Body of pancreas (tissue), 4 donors: ENCODE data around the gene SLC22A15. TPM values are rescaled to one million over a fixed set of nuclear protein-coding genes. Genes with fewer than 3 reads are reported as not detected.

ENCODE experiments used
- ATAC-seq: fragments of 150-250 bp; one replicate; pipeline ENCODE4 v1.9.1; 2016
- DNase-seq, 4 donors: peaks; one replicate each; pipeline ENCODE4 v3.0.0-alpha.2; 2019
- H3K27ac ChIP-seq, 4 donors: fragments of 200-600 bp; sonication (generic); 1 replicate in 3 of 4; 2 replicates in 1 of 4; pipeline versions ENCODE4 v1.5.1 to v1.6.1; 2016 to 2019; ENCODE audit warnings: mild to moderate bottlenecking in 1 of 4, mixed read lengths in 1 of 4, moderate library complexity in 1 of 4
- H3K27me3 ChIP-seq, 2 donors: fragments of 200-600 bp; sonication (generic); one replicate each; pipeline ENCODE4 v1.6.0; 2016; ENCODE audit warnings: mild to moderate bottlenecking in 1 of 2
- H3K36me3 ChIP-seq, 2 donors: fragments of 200-600 bp; sonication (generic); replicated peaks in 1 of 2; 2 replicates each; pipeline ENCODE4 v1.5.1; 2016; ENCODE audit warnings: low read depth in 2 of 2; ENCODE audit not compliant: insufficient read depth in 1 of 2
- H3K4me1 ChIP-seq: fragments of 200-600 bp; sonication (generic); one replicate; pipeline ENCODE4 v1.6.0; 2016
- H3K4me3 ChIP-seq, 2 donors: fragments of 200-600 bp; sonication (generic); 1 replicate in 1 of 2; 2 replicates in 1 of 2; pipeline ENCODE4 v1.5.1; 2016 to 2019
- H3K9me3 ChIP-seq, 3 donors: fragments of 200-600 bp; sonication (generic); 1 replicate in 2 of 3; 2 replicates in 1 of 3; pipeline ENCODE4 v1.5.1; 2016
- CTCF ChIP-seq, 7 experiments: fragments of 450-650 bp in 4 of 7; fragments of 200-600 bp in 3 of 7; sonication (generic) in 3 of 7; IDR thresholded peaks; one replicate each; pipeline ENCODE4 v1.5.1; 2016 to 2019; ENCODE audit warnings: antibody characterized with exemption in 7 of 7
- POLR2A ChIP-seq, 3 donors: fragments of 450-650 bp; IDR thresholded peaks; one replicate each; pipeline ENCODE4 v1.6.1; 2016; ENCODE audit warnings: antibody characterized with exemption in 3 of 3, mild to moderate bottlenecking in 2 of 3
- WGBS, 2 donors: methylation state at CpG; one replicate each; pipeline ENCODE4 v1.1.5; 2017; 5-methylcytosine and 5-hydroxymethylcytosine counted together
- intact Hi-C: fragments of 100-400 bp; cut with DNase I; formaldehyde crosslinking; loops from one replicate; pipeline ENCODE4 v1.15.1; 2023
- total RNA-seq, 2 donors: library from RNA; depleted of rRNA; stranded (reverse); fragments of >200 nt; gene quantifications; one replicate each; pipeline ENCODE4 v1.1.0, GENCODE V29; 2016

SLC22A15 gene
- total RNA-seq, 2 donors from 2014 or later = 7.9 to 8.8 TPM

- H3K4me3 ChIP-seq = no peak overlapping the region
- H3K4me1 ChIP-seq = no peaks in the 10 kb centered on the region
- no peaks in the 10 kb centered on the region for H3K36me3 ChIP-seq
- DNase-seq = no peak
- ATAC-seq = no peak
- intact Hi-C loops = no loop called here
- H3K27me3 ChIP-seq = no peaks in the 10 kb centered on the region
- TF ChIP-seq POLR2A (IDR thresholded peaks at IDR 0.05) (no peak), CTCF (IDR thresholded peaks at IDR 0.05) (no peak)
- no peaks in the 10 kb centered on the region for H3K9me3 ChIP-seq
- whole genome bisulfite sequencing, 2 donors = 81 to 90% methylated on average over 1 of the region's 1 CpG
- no peak overlapping the region for H3K27ac ChIP-seq
Observed at GRCh38 chr1:116062201-116062600, 85.9 kb downstream of the SLC22A15 start.

- intact Hi-C loops = no loop called here
- no peak for ATAC-seq
- no peak overlapping the region for H3K27ac ChIP-seq
Observed at GRCh38 chr1:116064616-116065015, 88.3 kb downstream of the SLC22A15 start.

GRCh38 chr1:116066868-116067565 lies 90.7 kb downstream of the SLC22A15 start:
- no peak for TF ChIP-seq CTCF (IDR thresholded peaks at IDR 0.05)
- TF ChIP-seq POLR2A (IDR thresholded peaks at IDR 0.05) = no peak
- intact Hi-C loops = no loop called here
- H3K27ac ChIP-seq = no peak overlapping the region
- 85% methylated on average over 2 of the region's 2 CpGs for WGBS, 2 donors
- ATAC-seq = no peak
- peaks cover 0 to 3% of the 10 kb centered on the region in 2 donors for H3K36me3 ChIP-seq
- no peaks in the 10 kb centered on the region for H3K9me3 ChIP-seq
- no peaks in the 10 kb centered on the region for H3K4me1 ChIP-seq
- no peaks in the 10 kb centered on the region for H3K27me3 ChIP-seq
- no peak overlapping the region for H3K4me3 ChIP-seq
- no peak for DNase-seq

More at GRCh38 chr1:116064616-116065015, 88.3 kb downstream of the SLC22A15 start:
- Histone ChIP-seq H3K27me3 (no peaks in the 10 kb centered on the region), H3K4me1 (no peaks in the 10 kb centered on the region), H3K9me3 (no peaks in the 10 kb centered on the region), H3K4me3 (no peak overlapping the region), H3K36me3 (peaks cover 0 to 1% of the 10 kb centered on the region in 2 donors)
- TF ChIP-seq CTCF (IDR thresholded peaks at IDR 0.05) (no peak), POLR2A (IDR thresholded peaks at IDR 0.05) (no peak)
- no peak for DNase-seq
- WGBS, 2 donors = 83 to 85% methylated on average over 2 of the region's 2 CpGs

- Histone ChIP-seq H3K4me1 (no peaks in the 10 kb centered on the region), H3K27ac (no peak overlapping the region), H3K27me3 (no peaks in the 10 kb centered on the region), H3K9me3 (no peaks in the 10 kb centered on the region), H3K36me3 (peaks cover 0 to 3% of the 10 kb centered on the region in 2 donors), H3K4me3 (no peak overlapping the region)
- WGBS, 2 donors = 90 to 92% methylated on average over 2 of the region's 2 CpGs
- ATAC-seq = peak; percentile 35
- intact Hi-C loops = no loop called here
- peak in 1 of 4 donors; percentile 14 for DNase-seq
- TF ChIP-seq CTCF (IDR thresholded peaks at IDR 0.05) = no peak
- TF ChIP-seq POLR2A (IDR thresholded peaks at IDR 0.05) = no peak
Observed at GRCh38 chr1:116067566-116067890, 91.2 kb downstream of the SLC22A15 start.

DNA sequence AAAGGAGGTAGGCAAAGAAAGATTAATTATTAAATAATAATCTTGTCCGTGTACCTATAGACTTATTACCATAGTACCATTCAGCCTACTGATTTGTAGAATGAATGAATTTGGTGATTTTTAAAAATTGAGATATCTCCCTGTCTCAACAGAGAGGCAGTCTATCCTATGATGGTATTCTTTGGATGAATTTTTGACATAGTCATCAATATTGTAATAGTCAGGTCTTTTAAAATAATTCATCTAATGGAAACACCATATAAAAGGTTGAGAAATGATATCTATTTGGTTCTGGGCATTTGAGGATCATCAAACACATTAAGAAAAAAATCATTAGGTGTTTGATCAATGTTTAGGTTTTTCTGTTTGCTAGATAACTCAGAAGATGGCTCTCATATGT lies 99.3 kb downstream of the SLC22A15 start:
- ATAC-seq (no peak), DNase-seq (no peak)
- WGBS, 2 donors = 0% methylated on average over 1 of the region's 1 CpG
- TF ChIP-seq POLR2A (IDR thresholded peaks at IDR 0.05) (no peak), CTCF (IDR thresholded peaks at IDR 0.05) (no peak)
- no peaks in the 10 kb centered on the region for H3K9me3 ChIP-seq
- no peak overlapping the region for H3K27ac ChIP-seq
- no peak overlapping the region for H3K4me3 ChIP-seq
- no peaks in the 10 kb centered on the region for H3K4me1 ChIP-seq
- intact Hi-C loops = no loop called here
- peaks cover 0 to 1% of the 10 kb centered on the region in 2 donors for H3K36me3 ChIP-seq
- H3K27me3 ChIP-seq = no peaks in the 10 kb centered on the region
